Measurements from ENCODE around the gene CCDC92. TPM values are rescaled to one million over a fixed set of nuclear protein-coding genes. Genes with fewer than 3 reads are reported as not detected.

Gene CCDC92
- total and polyA plus RNA-seq, 9 donors: 13.9 to 51.0 (median 34.6) TPM

DNA sequence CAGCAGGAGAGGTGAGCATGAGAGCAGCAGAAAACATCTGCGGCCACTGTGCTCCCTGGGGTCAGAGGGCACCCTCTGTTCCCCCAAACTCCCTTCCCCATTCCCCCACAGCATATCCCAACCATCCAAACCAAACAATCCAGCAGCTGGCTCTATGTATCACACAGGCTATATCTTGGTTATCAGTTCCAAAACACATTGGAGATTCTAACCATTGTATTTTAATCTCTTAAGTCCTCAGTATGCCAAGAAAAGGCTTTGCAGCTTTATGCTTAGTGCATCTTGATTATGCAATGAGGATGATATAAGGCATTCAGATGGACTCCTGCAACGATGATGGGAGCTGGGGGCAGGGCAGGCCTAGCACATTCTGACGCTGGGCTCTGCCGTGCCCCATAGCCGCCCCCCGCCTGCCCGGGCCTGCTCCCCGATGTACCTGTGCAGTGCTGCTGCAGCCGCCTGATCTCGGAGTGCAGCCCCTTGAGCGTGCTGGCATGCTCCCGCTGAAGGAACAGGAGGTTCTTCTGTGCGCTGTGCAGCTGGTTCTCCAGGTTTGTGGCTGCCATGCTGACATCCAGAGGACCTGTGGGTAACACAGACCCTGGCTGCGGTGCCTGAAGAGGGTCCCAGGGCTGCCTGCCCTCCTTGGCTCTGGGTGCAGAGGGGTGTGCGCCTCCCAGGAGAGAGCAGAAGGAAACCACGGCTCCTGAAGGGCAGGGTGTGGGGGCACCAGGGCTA, 29.6 kb downstream of the CCDC92 start:
- WGBS, 3 donors: 90 to 91% (median 91%) methylated on average over 13 to 16 of the region's 16 CpGs
- H3K27ac ChIP-seq: no peak overlapping the region
- H3K4me1 ChIP-seq (ENCODE audit: insufficient read depth): no peaks in the 10 kb centered on the region
- H3K4me3 ChIP-seq: no peak overlapping the region
- DNase-seq: no peak
- H3K27me3 ChIP-seq: no peaks in the 10 kb centered on the region
- intact Hi-C loops (cut with DNase I): no loop called here
- H3K36me3 ChIP-seq: no peaks in the 10 kb centered on the region
- TF ChIP-seq, protein P1, sequence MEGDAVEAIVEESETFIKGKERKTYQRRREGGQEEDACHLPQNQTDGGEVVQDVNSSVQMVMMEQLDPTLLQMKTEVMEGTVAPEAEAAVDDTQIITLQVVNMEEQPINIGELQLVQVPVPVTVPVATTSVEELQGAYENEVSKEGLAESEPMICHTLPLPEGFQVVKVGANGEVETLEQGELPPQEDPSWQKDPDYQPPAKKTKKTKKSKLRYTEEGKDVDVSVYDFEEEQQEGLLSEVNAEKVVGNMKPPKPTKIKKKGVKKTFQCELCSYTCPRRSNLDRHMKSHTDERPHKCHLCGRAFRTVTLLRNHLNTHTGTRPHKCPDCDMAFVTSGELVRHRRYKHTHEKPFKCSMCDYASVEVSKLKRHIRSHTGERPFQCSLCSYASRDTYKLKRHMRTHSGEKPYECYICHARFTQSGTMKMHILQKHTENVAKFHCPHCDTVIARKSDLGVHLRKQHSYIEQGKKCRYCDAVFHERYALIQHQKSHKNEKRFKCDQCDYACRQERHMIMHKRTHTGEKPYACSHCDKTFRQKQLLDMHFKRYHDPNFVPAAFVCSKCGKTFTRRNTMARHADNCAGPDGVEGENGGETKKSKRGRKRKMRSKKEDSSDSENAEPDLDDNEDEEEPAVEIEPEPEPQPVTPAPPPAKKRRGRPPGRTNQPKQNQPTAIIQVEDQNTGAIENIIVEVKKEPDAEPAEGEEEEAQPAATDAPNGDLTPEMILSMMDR (IDR thresholded peaks at IDR 0.05): no peak
- TF ChIP-seq EP300 (IDR thresholded peaks at IDR 0.05): no peak
- no peak for TF ChIP-seq POLR2A (IDR thresholded peaks at IDR 0.05)
- no peaks in the 10 kb centered on the region for H3K9me3 ChIP-seq

DNA sequence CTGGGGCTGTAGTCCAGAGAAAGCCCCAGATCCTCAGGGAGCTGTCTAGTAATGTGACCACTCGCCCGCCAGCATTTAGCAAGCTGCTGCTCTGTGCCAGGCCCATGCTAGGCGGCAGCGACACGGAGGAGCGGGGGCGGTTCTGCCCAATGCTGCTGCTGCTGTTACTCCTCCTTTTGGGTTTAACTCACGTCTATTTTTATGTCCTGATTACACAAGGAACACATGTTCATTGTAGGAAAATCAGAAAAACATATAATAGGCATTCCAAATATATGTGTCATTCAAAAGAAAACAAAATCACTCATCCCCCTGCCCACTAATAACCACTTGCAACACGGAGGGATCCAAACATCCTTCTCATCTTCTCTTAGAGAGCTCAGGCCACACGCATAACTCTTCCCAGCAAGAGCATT, 30.4 kb downstream of the CCDC92 start:
- TF ChIP-seq EP300 (IDR thresholded peaks at IDR 0.05): no peak
- TF ChIP-seq, protein P1 (IDR thresholded peaks at IDR 0.05): no peak
- no peak for TF ChIP-seq POLR2A (IDR thresholded peaks at IDR 0.05)
- H3K36me3 ChIP-seq: no peaks in the 10 kb centered on the region
- no peaks in the 10 kb centered on the region for H3K4me1 ChIP-seq (ENCODE audit: insufficient read depth)
- intact Hi-C loops (cut with DNase I): no loop called here
- DNase-seq: no peak
- no peaks in the 10 kb centered on the region for H3K27me3 ChIP-seq
- no peaks in the 10 kb centered on the region for H3K9me3 ChIP-seq
- no peak overlapping the region for H3K27ac ChIP-seq
- WGBS, 3 donors: 83 to 89% (median 83%) methylated on average over 10 of the region's 10 CpGs
- no peak overlapping the region for H3K4me3 ChIP-seq

DNA sequence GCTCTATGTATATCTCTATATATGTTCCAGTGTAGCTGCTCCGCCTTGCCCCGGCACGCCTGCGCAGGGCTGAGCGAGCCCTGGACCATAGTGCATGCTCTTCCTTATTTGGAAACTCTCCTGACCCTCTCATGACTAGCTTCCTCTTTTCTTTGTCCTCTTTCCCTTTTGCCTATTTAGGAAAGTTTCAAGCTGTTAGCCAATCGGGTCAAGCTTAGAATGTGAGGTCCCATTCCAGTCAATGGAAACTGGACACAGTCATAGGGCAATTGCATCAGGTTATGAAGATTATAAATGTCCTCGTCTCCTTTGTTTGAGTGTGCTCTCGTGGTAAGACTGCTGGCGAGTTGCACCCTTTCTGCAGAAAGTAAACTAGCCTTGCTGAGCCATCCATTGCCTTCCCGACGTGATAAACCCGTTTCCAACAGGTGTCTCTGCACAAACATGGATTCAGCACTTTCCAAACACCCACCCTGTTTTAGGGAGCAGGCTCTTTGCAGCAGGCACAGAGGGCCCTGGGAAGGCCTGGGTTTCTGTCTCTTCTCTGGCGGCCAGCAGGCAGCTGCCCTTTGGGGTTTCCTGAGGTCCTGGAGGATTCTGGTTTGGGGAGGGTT, 30.9 kb downstream of the CCDC92 start:
- Histone ChIP-seq H3K4me3 (no peak overlapping the region), H3K27me3 (no peaks in the 10 kb centered on the region), H3K27ac (no peak overlapping the region), H3K36me3 (no peaks in the 10 kb centered on the region), H3K9me3 (no peaks in the 10 kb centered on the region), H3K4me1 (ENCODE audit: insufficient read depth) (no peaks in the 10 kb centered on the region)
- no peak for DNase-seq
- TF ChIP-seq POLR2A (IDR thresholded peaks at IDR 0.05): no peak
- no peak for TF ChIP-seq EP300 (IDR thresholded peaks at IDR 0.05)
- TF ChIP-seq, protein P1 (IDR thresholded peaks at IDR 0.05): no peak
- 94 to 96% (median 95%) methylated on average over 13 of the region's 13 CpGs for WGBS, 3 donors
- intact Hi-C loops (cut with DNase I): no loop called here

DNA sequence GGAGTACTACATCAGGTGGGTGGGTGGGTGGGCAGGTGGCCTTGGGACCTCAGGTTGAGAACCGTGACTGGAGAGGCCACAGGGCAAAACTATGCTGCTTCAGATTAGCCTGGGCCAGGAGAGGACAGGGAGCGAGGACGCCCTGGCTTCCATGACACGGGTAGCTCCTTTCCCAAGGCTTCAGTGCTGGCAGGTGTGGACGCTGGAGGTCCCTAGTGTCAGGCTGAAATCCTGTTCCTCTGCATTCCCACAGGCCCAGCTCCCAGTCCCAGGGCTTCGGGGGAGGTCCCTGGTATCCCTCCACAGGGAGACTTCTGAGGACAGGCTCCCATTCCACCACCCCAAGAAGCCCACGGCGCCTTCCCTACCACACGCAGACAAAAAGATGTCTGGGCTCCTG, 31.6 kb downstream of the CCDC92 start:
- no peak overlapping the region for H3K27ac ChIP-seq
- no peaks in the 10 kb centered on the region for H3K36me3 ChIP-seq
- WGBS, 3 donors: 88 to 96% (median 94%) methylated on average over 9 of the region's 9 CpGs
- H3K4me3 ChIP-seq: no peak overlapping the region
- H3K4me1 ChIP-seq (ENCODE audit: insufficient read depth): no peaks in the 10 kb centered on the region
- no peak for DNase-seq
- no peak for TF ChIP-seq EP300 (IDR thresholded peaks at IDR 0.05)
- no peak for TF ChIP-seq POLR2A (IDR thresholded peaks at IDR 0.05)
- TF ChIP-seq, protein P1 (IDR thresholded peaks at IDR 0.05): no peak
- intact Hi-C loops (cut with DNase I): no loop called here
- H3K9me3 ChIP-seq: no peaks in the 10 kb centered on the region
- H3K27me3 ChIP-seq: no peaks in the 10 kb centered on the region
